HepG2 (cell line): ENCODE data around the gene IP6K1. TPM values are rescaled to one million over a fixed set of nuclear protein-coding genes. Genes with fewer than 3 reads are reported as not detected.

Experiments used
- ATAC-seq: fragments of 200-7000 bp; cut with Tn5 transposase; 3 replicates; pipeline ENCODE4 v1.9.1; 2020; ENCODE audit warnings: mild to moderate bottlenecking, moderate library complexity
- BruUV-seq: library from RNA; stranded (reverse); fragments of 400-500 nt; replicated peaks from 2 replicates; lab custom pipeline; 2021; lab: Mats Ljungman, UMichigan
- CTCF ChIA-PET: fragments of 300-600 bp; formaldehyde crosslinking; extraction: SDS; loops from one replicate; lab custom pipeline; 2021; ENCODE audit warnings: low total read pairs, inconsistent platforms, low intra/inter-chr PET ratio; lab: Yijun Ruan, JAX
- POLR2A ChIA-PET: fragments of 350-600 bp; sonication (Branson Sonifier 250); formaldehyde crosslinking; loops from one replicate; lab custom pipeline; 2020; ENCODE audit warnings: antibody characterized with exemption, inconsistent platforms; lab: Yijun Ruan, JAX
- DNase-seq: peaks from one replicate; pipeline ENCODE4 v3.0.0-alpha.2; 2015; ENCODE audit warnings: low spot score
- FAIRE-seq: peaks from 3 replicates; lab custom pipeline; 2011; peaks lifted over from hg19 to GRCh38; lab: Jason Lieb, UNC
- H2AFZ ChIP-seq: one replicate; pipeline ENCODE4 v1.6.1; 2011; ENCODE audit warnings: low read length, inconsistent platforms
- H3K27ac ChIP-seq: fragments of 300-600 bp; 3 replicates; pipeline ENCODE4 v1.8.0; 2011; ENCODE audit warnings: mixed run types, mild to moderate bottlenecking, mixed read lengths, low read length, inconsistent platforms; ENCODE audit not compliant: insufficient read depth; ENCODE audit errors: extremely low read length
- H3K27me3 ChIP-seq, 2 experiments: fragments of 200-600 bp in 1 of 2; 2 replicates in 1 of 2; 3 replicates in 1 of 2; pipeline versions ENCODE4 v1.6.0 to v1.8.0; 2011; ENCODE audit warnings: low read length in 2 of 2, mild to moderate bottlenecking in 2 of 2, moderate library complexity in 2 of 2, inconsistent platforms in 1 of 2; ENCODE audit not compliant: insufficient read depth in 2 of 2, control insufficient read depth in 1 of 2
- H3K36me3 ChIP-seq, 2 experiments: fragments of 200-600 bp in 1 of 2; replicated peaks in 1 of 2; 2 replicates in 1 of 2; 3 replicates in 1 of 2; pipeline versions ENCODE4 v1.5.1 to v1.8.0; 2011; ENCODE audit warnings: low read length in 2 of 2, inconsistent platforms in 1 of 2; ENCODE audit not compliant: insufficient read depth in 2 of 2, control insufficient read depth in 1 of 2
- H3K4me1 ChIP-seq: 2 replicates; pipeline ENCODE4 v1.5.1; 2012; ENCODE audit warnings: low read length, inconsistent platforms; ENCODE audit not compliant: insufficient read depth
- H3K4me2 ChIP-seq: 2 replicates; pipeline ENCODE4 v1.6.0; 2011; ENCODE audit warnings: low read depth, low read length, inconsistent platforms
- H3K4me3 ChIP-seq, 3 experiments: fragments of 200-600 bp in 1 of 3; sonication (generic), shearing (Covaris generic) in 1 of 3; replicated peaks in 1 of 3; 2 replicates each; pipeline ENCODE4 v1.5.1; 2011 to 2016; ENCODE audit warnings: low read length in 3 of 3, inconsistent platforms in 2 of 3, low read depth in 2 of 3, mild to moderate bottlenecking in 2 of 3, control low read depth in 1 of 3, mixed read lengths in 1 of 3; ENCODE audit not compliant: insufficient read depth in 1 of 3
- H3K79me2 ChIP-seq: one replicate; pipeline ENCODE4 v1.6.1; 2011; ENCODE audit warnings: low read length, inconsistent platforms; ENCODE audit not compliant: insufficient read depth
- H3K9ac ChIP-seq: 2 replicates; pipeline ENCODE4 v1.6.0; 2011; ENCODE audit warnings: mild to moderate bottlenecking, low read depth, low read length, inconsistent platforms; ENCODE audit not compliant: insufficient read depth
- H3K9me3 ChIP-seq: 2 replicates; pipeline ENCODE4 v1.5.1; 2012; ENCODE audit warnings: mild to moderate bottlenecking, low read length
- H4K20me1 ChIP-seq: 2 replicates; pipeline ENCODE4 v1.6.0; 2011; ENCODE audit warnings: inconsistent platforms, mild to moderate bottlenecking, low read length, moderate library complexity; ENCODE audit not compliant: insufficient read depth
- AGO2 ChIP-seq: fragments of 200-400 bp; formaldehyde crosslinking; optimal IDR thresholded peaks from 2 replicates; pipeline ENCODE3; 2017; ENCODE audit warnings: mild to moderate bottlenecking, low read depth, low read length, moderate library complexity
- DMAP1 ChIP-seq: IDR thresholded peaks from 2 replicates; pipeline ENCODE4 v1.6.1; 2016
- ELF4 ChIP-seq: sonication (generic); formaldehyde crosslinking; IDR thresholded peaks from 2 replicates; pipeline ENCODE4 v1.5.0; 2020; ENCODE audit warnings: missing genetic modification reagents, mild to moderate bottlenecking, moderate library complexity, borderline replicate concordance
- ETV5 ChIP-seq: IDR thresholded peaks from 2 replicates; pipeline ENCODE4 v1.6.1; 2018; ENCODE audit warnings: missing biosample characterization, missing genetic modification reagents, inconsistent platforms, borderline replicate concordance
- RFXANK ChIP-seq: IDR thresholded peaks from 2 replicates; pipeline ENCODE4 v1.6.1; 2016
- SRSF4 ChIP-seq: fragments of 200-400 bp; formaldehyde crosslinking; IDR thresholded peaks from one replicate; pipeline ENCODE4 v1.6.1; 2018; ENCODE audit warnings: mild to moderate bottlenecking, low read depth, low read length, moderate library complexity; ENCODE audit not compliant: poor library complexity, severe bottlenecking
- ZNF775 ChIP-seq: sonication (generic); formaldehyde crosslinking; IDR thresholded peaks from 2 replicates; pipeline ENCODE4 v1.4.0; 2020; ENCODE audit warnings: missing genetic modification reagents, mild to moderate bottlenecking, moderate library complexity, borderline replicate concordance
- ZNF780A ChIP-seq: sonication (generic); formaldehyde crosslinking; IDR thresholded peaks from 2 replicates; pipeline ENCODE4 v1.8.0; 2022; ENCODE audit warnings: mild to moderate bottlenecking, missing genetic modification reagents, moderate library complexity
- WGBS: methylation state at CpG from one replicate; pipeline ENCODE4 v1.1.6; 2017; ENCODE audit warnings: low lambda C conversion rate; 5-methylcytosine and 5-hydroxymethylcytosine counted together
- in situ Hi-C: cut with HindIII; loops from 2 replicates; pipeline ENCODE4 v1.10.0; 2017; ENCODE audit warnings: low pct_unique_long_range_greater_than_20kb; ENCODE audit not compliant: extremely low pct_ligation_motif_present
- intact Hi-C: fragments of 100-400 bp; cut with micrococcal nuclease; formaldehyde crosslinking; loops from one replicate; pipeline ENCODE4 v1.10.0; 2022; ENCODE audit not compliant: unreplicated experiment
- polyA plus RNA-seq, 8 experiments: library from polyadenylated mRNA; depleted of rRNA in 3 of 8; stranded (reverse) in 7 of 8; unstranded in 1 of 8; fragments of >200 nt; fragmentation: Illumina TruSeq in 4 of 8; extraction: Trizol in 4 of 8; gene quantifications; 2 replicates each; pipeline versions ENCODE4 v1.2.1 to v1.2.3, GENCODE V29; 2011 to 2016; ENCODE audit warnings: low read depth in 4 of 8, missing spikeins in 1 of 8, mixed read lengths in 1 of 8; ENCODE audit not compliant: insufficient read depth in 1 of 8
- total RNA-seq, 5 experiments: library from RNA; depleted of rRNA; stranded (reverse); fragments of >200 nt; fragmentation: Illumina TruSeq; extraction: Trizol; gene quantifications; 2 replicates each; pipeline ENCODE4 v1.2.3, GENCODE V29; 2016; ENCODE audit warnings: low read depth in 1 of 5

Gene IP6K1
- total and polyA plus RNA-seq, 2 of the 13 experiments (the other 11 are each of a cell fraction or from before 2014, with no cell fraction given): 17.7 to 29.7 TPM

DNA sequence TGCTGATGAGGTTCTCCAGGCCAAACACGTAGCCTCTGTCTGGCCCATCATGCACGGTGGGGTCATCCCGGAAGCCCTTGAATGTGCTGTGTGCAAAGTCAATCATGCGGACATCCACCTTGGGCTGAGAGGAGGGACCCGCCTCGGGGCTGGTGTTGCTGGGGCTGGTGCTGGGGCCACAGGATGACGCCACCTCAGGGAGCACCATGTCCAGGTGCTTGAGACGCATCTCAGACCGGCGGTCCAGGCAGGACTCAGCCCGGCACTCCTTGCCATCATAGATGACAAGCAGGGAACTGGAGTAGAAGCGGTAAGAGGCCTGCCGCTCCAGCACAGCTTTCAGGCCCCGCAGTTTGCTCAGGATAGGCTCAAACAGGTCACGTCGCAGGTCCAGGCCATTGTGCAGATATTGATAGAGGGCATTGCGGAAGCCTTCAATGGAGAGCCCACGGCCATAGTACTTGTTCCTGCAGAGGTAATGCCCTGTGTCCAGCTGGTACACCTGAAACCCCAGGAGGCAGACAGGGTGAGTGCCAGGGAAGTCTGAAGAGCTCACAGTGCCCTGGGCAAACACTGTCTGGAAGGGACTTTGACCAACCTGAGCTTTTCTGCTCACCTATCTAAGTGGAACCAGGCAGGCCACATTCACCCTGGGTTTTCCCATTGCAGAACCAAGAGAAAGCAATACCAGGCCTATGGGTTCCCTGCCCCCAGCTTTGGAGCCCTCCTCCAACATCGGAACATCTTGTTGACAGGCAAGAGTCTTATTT lies 59.0 kb downstream of the IP6K1 start:
- POLR2A ChIA-PET: no interaction called here
- H3K4me2 ChIP-seq: no peak overlapping the region
- BruUV-seq: no TSS peak
- DNase-seq: no peak
- H3K27ac ChIP-seq: no peak overlapping the region
- in situ Hi-C loops: no loop called here
- 98% methylated on average over 8 of the region's 19 CpGs for WGBS
- FAIRE-seq: no peak
- no peak overlapping the region for H3K4me3 ChIP-seq
- H3K4me1 ChIP-seq: peaks cover 20% of the 10 kb centered on the region
- H3K36me3 ChIP-seq: peaks cover 14 to 40% of the 10 kb centered on the region in 2 experiments
- no peaks in the 10 kb centered on the region for H3K27me3 ChIP-seq
- CTCF ChIA-PET: no interaction called here
- H3K9ac ChIP-seq: no peak overlapping the region
- no peak for TF ChIP-seq ZNF780A (CRISPR knock-in tag)
- TF ChIP-seq ETV5: no peak
- TF ChIP-seq DMAP1: no peak
- no peak for TF ChIP-seq ZNF775 (CRISPR knock-in tag)
- TF ChIP-seq SRSF4: no peak
- no peak for TF ChIP-seq RFXANK (CRISPR knock-in tag)
- TF ChIP-seq AGO2: peak; percentile 45
- no peak for TF ChIP-seq ELF4 (CRISPR knock-in tag)
- ATAC-seq: no peak
- intact Hi-C loops: no loop called here
- peaks cover 12% of the 10 kb centered on the region for H3K79me2 ChIP-seq
- no peaks in the 10 kb centered on the region for H4K20me1 ChIP-seq
- no peak overlapping the region for H2AFZ ChIP-seq
- no peaks in the 10 kb centered on the region for H3K9me3 ChIP-seq
